GM19328 (cell line): ENCODE results near the gene SPECC1.

Source experiments
- ATAC-seq: cut with Tn5 transposase; IDR thresholded peaks from one replicate; pipeline ENCODE4 v1.9.1; 2021; ENCODE audit warnings: mild to moderate bottlenecking, moderate library complexity; ENCODE audit not compliant: unreplicated experiment

Gene SPECC1

GRCh38 chr17:20200865-20201458 lies 191.8 kb downstream of the SPECC1 start:
- no peak for ATAC-seq

DNA sequence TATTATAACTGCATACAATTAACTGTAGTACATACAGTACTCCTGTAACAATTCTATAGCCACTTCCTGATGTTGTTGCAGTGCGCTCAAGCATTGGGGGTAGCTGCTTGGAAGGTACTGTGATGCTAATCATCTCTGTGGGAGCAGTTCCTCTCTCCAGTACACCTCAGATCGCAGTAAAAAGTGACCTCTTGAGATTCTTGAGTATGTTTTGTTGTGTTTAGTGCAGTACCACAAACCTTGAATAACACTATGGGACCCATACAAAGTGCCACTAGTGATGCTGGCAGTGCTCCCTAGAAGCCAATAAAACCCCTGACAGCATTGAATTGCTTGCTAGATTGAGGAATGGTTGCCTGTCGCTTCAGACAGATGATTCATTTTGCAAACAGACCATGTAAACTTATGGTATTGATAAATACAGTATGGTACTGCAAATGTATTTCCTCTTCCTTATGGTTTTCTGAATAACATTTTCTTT lies 193.0 kb downstream of the SPECC1 start:
- no peak for ATAC-seq

GRCh38 chr17:20203018-20203417 lies 193.9 kb downstream of the SPECC1 start:
- ATAC-seq: no peak

DNA sequence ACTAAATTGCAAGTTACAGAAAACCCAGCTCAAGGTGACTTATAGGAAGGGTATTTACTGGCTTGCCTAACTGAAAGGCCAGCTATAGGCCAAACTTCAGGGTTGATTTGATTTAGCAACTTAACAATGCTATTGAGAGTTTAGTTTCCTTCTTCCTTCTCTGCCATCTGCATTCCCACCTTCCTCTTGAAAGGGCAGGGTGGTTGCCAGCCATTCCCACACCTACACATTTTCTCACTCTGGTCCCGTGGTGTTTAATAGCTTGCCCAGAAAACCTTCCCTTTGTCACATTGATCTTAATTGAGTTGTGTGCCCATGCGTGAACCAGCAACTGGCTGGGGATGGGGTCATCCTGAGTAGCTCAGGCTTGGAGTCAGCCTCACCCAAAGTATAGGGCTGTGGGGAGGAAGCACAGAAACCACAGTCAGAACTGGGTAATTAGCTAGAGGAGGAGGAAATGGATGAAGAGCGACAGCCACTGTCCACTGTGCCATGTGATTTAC lies 194.7 kb downstream of the SPECC1 start:
- no peak for ATAC-seq

GRCh38 chr17:20205609-20206008 lies 196.4 kb downstream of the SPECC1 start:
- no peak for ATAC-seq

GRCh38 chr17:20206068-20206467 lies 196.9 kb downstream of the SPECC1 start:
- ATAC-seq: no peak

DNA sequence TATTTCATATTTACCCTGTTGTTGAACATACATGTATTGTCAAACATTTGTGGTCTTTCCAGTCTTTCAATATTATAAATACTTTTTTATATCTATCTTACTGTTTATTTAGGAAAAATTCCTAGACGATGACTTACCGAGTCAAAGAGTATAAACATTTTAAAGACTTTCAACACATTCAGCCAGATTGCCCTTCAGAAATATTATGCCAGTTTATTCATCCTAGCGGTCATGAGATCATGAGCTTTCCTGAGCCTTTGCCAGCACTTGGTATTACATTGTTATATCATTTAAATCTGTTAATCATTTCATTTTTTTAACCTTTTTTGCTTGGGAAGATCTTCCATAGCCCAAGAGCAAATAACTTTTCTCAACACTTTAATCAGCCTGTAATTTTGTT lies 197.4 kb downstream of the SPECC1 start:
- ATAC-seq: no peak

- ATAC-seq: no peak
Measured at GRCh38 chr17:20207262-20207985, 198.3 kb downstream of the SPECC1 start.

DNA sequence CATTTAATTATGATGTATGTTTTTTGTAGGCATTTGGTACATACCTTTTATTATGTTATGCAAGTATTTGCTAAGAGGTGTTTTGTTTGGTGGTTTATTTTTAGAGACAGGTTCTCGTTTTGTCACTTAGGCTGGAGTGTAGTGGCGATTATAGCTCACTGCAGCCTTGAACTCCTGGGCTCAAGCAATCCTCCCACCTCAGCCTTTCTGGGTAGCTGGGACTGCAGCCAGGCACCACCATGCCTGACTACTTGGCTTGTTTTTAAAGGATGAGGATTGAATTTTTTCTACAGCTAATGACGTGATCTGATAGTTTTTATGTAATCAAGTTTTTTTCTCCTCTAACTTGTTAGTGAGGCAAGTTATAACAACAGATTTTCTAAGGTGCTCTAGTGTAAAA lies 199.6 kb downstream of the SPECC1 start:
- ATAC-seq: no peak

DNA sequence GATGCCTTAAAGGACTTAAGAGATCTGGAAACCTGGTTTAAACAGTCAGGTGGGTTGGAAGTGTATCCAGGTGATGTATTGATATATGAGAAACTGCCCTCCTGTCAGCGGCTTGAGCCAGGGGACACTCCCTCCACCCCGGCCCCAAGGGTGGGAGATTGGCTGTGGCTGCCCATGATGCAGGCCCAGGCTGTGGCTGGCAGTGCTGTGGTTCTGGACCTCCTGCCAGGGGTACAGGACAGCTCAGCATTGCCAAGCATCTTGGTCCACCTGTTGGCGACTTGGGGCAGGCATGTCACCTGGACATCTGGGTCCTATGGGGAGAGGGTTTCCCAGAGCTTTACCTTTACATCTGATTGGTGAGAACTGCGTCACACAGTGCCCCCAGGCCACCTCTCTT lies 201.0 kb downstream of the SPECC1 start:
- no peak for ATAC-seq

GRCh38 chr17:20210614-20211013 lies 201.5 kb downstream of the SPECC1 start:
- no peak for ATAC-seq

GRCh38 chr17:20211246-20211645 lies 202.1 kb downstream of the SPECC1 start:
- no peak for ATAC-seq

DNA sequence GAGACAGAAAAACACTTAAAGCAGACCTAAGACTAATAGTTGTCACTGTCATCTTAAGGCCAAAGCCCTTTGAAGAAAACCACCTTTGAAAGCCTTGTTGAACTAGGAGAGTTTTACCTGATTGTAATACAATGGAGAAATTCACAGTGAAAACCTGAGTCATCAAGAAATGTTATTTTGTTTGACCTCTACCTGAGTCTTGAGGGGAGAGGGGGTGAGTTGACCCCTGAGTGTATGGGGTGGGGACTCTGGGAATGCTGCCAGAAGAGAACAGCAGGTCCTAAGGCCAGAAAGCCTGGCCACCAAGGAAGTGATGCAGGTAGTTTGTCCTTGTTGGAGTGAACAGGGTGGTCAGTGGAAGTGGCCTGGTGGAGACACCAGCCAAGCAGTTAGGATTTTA lies 204.3 kb downstream of the SPECC1 start:
- ATAC-seq: no peak

DNA sequence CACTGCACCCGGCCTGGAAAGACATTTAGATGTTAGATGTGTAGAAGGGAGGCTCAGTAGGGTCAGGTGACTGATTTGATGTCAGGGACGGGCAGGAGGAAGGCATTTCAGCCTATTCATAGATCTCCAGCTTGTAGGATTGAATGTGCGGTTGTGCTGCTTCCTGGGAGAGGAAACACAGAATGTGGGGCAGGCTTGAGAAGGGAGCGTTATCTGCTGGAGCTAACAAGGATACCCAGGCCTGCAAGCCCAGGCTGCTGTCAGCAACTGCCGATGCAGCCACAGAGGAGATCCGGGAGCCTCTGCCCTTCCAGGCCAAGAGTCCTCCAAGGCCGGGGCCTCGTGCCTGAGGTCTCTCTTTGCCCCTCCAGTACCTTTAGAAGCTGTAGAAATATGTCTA lies 205.6 kb downstream of the SPECC1 start:
- ATAC-seq: no peak

DNA sequence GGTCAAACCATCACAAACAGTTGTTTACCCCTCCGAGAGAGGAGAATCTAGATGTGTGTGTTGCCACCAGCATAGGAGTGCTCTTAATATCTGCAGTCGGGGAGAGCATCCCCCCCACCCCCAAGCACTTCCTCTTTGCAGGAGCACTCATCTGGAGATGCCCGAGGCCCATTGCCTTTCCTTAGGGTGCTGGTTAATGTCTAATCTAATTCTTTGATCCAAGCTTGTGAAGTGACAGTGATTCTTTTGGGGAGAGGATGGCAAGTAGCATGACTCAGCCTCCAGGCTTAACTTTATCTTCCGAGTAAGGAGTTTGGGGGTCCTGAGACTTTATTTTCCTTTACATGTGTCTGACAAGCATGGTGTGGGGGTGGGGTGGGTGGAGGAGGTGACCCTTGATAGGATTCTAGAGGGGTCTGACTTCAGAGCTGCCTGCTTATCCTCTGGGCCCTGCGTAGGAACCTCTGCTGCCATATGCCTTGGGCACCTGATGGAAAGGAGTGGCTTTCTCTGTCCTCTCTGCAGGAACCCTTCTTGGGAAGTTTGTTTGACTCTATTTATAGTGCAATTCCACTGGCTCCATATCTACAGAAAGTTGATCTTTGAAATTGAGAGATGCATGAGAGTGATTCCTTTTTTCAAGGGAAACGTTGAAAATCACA lies 207.1 kb downstream of the SPECC1 start:
- no peak for ATAC-seq

DNA sequence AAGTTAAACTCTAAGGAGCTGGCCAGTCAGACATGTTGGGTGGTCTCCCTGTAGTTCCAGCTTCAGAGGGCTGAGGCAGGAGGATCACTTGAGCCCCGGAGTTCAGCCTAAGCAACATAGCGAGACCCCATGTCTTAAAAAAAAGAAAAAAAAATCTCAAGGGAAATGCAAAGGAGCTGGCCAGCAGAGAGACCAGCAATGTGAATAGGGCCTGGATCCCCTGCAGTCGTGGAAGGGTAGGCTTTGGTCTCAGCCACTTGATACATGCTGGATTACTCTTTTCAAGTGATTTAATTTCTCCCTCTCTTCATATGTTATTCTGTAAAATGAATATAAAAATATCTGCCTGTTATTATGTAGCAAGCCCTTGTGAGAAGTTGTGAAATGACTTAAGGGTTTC lies 207.7 kb downstream of the SPECC1 start:
- ATAC-seq: no peak

GRCh38 chr17:20217677-20218076 lies 208.5 kb downstream of the SPECC1 start:
- no peak for ATAC-seq

DNA sequence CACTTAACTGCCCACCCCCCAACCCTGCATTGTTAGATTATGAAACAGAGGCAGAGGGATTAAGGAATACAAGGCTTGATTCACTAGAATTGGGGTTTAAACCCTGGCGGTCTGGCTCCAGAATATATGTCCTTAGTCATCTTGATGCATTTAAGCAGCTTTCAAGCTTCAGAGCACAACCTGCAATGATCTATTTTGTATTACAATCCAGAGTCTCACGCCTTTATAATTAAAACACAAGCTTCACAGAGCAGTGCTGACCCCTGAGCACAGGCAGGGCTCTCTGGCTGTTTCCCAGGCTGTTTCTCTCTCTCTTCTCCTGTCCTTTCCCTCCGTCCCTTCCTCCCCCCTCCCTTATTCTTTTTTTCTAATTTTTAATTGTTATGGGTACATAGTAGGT lies 209.1 kb downstream of the SPECC1 start:
- ATAC-seq: no peak

DNA sequence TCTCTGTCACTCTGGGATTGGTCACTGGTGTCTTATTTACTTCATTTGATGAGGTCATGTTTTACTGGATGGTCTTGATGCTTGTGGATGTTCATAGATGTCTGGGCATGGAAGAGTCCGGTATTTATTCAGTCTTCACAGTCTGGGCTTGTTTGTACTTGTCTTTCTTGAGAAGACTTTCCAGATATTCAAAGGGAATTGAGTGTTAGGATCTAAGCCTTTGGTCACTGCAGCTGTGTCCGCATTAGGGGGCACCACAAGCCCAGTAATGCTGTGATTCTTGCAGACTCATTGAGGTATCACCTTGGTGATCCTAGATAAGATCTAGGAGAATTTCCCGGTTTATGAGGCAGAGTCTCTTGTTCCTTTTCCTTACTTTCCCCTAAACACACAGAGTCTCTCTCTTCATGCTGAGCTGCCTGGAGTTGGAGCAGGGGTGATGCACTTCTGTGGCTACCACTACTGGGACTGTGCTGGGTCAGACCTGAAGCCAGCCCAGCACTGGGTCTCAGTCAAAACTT lies 214.7 kb downstream of the SPECC1 start:
- ATAC-seq: no peak

- ATAC-seq: no peak
Measured at GRCh38 chr17:20224379-20224778, 215.2 kb downstream of the SPECC1 start.

DNA sequence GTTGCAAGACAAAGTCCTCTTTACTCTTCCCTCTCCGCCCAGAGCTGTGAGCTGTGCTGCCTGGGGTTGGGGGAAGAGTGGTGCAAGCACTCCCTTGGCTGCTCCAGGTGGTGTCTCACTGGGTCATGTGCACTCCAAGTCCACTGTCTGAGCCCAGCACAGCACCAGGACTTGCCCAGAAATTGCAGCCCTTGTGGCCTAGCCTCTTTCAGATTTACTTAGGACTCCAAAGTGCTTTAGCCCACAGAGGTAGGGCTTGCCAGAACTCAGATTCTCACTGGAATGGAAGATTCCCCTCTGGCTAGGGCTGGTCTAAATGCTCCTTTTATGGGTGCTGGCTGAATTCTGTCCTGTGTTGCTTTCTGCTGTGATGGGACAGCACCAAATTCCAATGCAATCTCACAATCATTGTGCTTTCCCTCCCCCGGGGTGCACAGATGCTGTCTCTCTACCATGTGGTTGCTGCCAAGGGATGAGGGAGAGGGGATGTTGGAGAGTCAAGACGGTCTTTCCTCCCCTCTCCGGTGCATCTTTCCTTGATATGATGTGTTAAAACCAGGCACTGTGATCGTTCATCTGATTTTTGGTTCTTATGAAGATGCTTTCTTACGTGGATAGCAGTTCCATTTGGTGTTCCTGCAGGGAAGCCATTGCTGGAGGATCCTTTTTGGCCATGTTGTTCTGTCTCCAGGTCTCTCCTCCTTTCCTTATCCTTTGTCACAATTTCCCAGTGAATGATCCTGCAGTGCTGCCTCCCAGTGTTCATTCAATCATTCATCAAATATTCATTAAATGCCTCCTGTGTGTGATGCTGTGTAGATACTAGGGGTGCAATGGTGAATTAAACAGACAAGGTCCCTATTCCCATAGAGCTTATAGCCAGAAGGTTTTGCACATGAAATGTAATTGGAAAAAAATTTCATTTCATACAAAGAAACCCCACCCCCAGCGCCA lies 216.3 kb downstream of the SPECC1 start:
- ATAC-seq: no peak
